GM18951 (cell line): ENCODE measurements around the gene PRKCE.

Source experiments
- POLR2A ChIP-seq: IDR thresholded peaks from 4 replicates; pipeline ENCODE4 v1.6.1; 2011; ENCODE audit warnings: mild to moderate bottlenecking; ENCODE audit not compliant: insufficient read length, insufficient read depth; ENCODE audit errors: extremely low read depth
- in situ Hi-C: fragments of 300-500 bp; cut with MboI; formaldehyde crosslinking; loops from one replicate; pipeline ENCODE4 v1.12.0; 2022; ENCODE audit warnings: low sequenced_read_pairs, mixed read lengths, inconsistent platforms; ENCODE audit not compliant: unreplicated experiment

The PRKCE gene

DNA sequence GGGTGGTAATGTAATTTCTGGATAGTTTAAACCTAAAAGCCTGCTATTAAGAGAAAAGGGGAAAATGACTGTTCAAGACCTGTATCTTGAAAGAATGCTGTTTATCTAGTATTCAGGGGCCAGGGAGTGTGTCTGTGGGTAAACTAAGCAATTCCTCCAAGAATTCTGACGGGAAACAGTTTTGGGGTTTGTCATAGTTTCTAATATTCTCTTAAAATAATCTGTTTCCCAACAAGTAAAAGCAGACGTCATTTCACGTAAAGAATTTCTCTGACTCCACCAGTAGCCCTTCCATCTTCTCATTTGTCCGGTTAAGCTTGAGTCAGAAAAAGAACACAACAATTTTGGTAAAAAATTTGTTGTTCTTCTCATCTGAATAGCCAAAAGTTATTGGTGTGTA lies 413.7 kb downstream of the PRKCE start:
- in situ Hi-C loops: no loop called here
- TF ChIP-seq POLR2A: no peak

DNA sequence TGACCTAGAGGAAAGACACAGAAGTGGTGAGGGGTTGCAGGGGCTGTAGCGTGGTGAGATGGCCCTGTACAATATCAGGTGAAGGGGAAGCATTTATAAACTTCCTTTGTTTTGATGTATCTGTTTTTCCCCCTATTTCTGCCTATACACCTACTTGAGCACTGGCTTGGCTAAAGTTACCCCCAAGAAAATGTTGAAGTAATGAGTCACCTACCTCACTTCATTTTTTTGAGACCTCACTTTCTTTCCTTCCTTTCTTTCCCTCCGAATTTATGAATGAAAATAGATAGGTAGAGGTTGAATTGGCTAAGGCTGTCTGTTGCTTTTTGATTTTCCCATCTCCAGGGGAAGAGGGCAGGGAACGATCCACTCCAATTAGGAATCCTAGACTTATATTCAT lies 414.6 kb downstream of the PRKCE start:
- TF ChIP-seq POLR2A: no peak
- in situ Hi-C loops: no loop called here

DNA sequence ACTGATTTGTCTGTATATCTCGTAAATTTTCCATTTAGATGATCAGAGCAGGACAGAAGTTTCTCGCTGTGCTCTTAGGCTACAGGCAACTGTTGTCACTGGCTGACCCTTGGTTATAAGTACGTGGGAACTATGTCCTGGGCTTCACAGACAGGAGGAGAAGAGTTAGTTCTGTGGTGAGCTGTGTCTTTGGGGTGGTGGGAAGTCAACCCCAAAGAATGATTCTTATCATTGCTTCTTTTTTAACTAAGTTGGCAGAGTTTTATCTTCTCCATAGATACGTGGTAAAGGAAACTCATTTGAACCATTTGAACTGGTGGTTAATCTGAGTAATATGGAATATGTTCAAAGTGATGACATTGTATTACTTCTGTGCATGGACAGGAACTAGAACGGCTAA lies 415.1 kb downstream of the PRKCE start:
- no peak for TF ChIP-seq POLR2A
- in situ Hi-C loops: no loop called here

DNA sequence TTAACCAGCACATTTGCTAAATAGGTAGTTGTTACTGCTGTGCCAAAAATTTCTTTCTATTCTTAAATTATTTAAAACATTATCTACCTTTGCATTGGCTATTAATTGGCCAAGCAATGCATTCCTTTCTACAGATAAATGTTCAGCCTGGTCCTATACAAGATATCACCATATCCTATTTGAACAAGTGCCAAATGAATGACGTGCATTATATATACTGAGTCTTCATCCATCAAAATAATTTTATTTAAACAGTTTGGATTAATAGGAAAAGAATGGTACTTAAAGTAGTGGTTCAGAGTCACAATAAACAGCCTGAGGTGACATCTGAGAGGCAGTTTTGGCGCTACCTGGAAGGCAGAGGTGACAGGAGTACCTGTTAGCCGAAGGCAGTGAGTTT lies 415.6 kb downstream of the PRKCE start:
- in situ Hi-C loops: no loop called here
- no peak for TF ChIP-seq POLR2A

DNA sequence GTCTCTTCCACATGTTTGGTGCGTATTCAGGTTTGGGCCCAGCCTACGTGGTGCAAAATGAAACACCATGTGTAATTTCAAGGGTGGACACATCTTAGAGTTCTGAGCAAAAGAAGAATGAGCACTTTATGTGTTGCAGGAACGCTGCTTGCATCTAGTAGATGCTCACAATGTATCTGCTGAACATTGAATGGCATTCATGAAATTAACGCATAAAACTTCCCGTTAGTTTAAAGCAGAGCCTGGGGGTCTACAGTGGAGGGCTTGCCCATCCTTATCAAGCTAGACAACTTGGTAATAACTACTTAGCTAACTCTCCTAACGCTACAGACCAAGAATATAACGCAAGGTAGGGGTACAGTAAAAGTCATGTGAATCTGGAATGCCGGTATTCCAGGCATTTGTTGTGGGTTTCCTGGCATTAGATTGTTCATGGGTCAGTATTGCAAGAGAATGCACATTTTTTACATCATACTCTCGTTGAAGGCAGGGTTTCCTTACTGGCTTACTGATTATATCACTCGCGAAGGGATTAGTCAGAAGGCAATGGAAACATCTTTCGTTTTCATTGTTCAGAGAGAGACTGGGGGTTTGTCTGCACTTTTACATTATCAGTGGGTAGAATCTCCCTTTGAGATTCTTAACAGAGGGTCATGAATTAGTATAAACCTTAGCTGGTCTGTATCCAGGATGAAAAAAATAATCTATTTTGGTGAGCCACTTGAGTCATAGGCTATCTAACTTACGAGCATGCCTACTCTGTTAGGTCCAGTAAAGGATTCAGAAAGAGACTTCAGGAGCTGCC lies 416.2 kb downstream of the PRKCE start:
- in situ Hi-C loops: no loop called here
- no peak for TF ChIP-seq POLR2A

DNA sequence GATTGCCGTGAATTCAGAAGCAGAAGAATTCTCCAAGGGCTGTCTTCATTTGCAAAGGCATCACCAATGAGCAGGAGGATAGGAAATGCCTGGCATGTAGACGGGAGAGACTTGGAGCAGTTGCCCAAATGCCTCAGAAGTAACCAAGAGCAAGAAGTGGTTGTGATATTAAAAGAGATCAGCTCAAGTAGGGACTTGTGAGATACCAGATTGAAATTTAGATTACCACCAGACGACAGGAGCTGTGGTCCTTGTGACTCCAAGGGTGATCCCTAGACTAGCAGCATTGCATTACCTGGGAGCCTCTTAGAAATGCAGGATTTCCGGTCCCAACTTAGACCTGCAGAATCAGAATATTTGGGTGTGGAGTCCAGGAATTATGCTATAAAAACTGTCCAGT lies 417.2 kb downstream of the PRKCE start:
- in situ Hi-C loops: no loop called here
- TF ChIP-seq POLR2A: no peak

DNA sequence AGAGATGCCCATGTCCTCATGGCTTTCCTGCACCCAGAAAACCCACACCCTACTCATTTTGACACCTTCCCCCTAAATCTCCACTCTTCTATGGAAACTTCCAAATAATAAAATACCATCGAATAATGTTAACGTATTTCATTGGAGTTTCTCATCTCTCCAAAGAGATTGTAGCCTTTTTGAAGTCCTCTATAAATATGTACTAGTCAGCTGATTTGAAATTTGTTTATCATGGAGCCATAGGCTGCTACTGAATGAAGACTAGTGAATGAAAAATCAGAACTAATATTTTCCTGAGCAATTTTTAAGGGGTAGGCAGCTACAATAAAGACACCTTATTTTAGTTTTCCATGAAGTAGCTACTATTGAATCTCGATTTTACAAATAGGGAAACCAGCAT lies 419.6 kb downstream of the PRKCE start:
- TF ChIP-seq POLR2A: no peak
- in situ Hi-C loops: no loop called here

DNA sequence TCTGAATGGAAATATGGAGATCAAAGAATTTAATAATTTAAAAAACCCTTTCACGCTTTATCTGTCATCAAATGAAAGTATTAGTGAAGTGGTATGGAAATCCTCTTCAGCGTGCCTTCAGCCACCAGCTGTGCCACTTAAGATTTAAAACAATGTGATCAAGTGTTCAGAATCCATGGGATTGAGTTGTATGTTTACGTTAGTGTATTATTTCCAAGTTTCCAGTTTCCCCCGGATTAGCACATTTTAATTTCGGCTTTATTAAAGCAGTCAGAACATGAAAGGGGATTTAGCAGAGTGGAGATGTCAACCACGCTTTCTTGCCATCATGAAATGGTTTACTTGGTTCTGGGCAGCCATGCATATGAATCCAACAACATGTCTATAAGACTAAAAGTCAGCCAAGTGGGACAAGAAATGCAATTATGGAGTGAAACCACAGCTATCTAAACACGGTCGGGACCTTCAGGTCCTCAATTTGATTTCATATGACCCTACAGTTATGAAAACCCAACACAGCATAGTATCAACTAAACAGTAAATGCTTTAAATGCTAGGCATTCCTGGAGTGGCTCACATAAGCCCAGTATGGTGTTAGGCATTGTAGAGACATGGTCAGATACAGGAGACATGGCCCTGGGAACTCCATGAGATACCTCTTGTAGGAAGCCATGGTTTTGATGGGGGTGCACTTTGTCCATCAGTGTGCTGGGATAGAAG lies 420.8 kb downstream of the PRKCE start:
- TF ChIP-seq POLR2A: no peak
- in situ Hi-C loops: no loop called here

DNA sequence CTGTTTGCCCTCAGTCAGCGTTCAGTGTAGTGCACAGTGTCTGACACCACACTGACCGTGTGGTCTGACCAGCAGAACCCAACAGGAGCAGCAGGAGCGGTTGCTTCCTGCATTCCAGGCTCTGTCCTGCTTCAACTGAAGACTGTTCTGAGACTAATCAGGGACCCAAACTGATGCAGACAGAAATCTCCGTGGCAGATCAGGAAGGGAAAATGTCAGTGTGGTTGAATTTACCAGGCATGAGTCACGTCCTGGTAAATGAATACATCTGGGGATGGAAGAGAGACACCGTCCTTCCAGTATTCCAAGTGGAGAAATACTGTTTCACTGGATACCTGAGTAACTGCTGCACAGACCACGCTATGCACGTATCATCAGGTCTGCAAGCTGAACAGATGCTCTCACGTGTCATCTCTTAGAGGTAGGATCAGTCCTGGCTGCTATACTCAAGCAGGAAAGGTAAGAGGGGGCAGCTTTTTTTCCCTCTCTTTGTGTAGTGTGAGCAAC lies 422.1 kb downstream of the PRKCE start:
- TF ChIP-seq POLR2A: no peak
- in situ Hi-C loops: no loop called here

DNA sequence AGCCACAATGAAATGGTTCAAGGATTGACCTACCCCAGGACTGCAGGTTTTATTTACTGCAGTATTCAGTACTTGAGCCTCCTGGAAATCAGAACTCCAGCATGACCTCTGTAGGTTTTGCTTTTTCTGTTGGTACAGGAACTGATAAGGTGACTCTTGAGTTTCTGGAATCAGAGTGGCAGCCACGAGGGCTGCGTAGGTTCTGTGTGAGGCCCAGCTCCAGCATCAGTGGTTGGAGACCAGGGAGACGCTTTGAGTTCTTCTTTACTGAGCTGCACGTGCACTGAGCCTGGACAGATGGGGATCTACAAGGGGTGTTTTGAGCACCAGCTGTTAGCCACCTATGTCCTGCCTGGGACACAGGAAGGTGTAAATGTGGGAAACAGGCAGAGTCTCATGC lies 423.0 kb downstream of the PRKCE start:
- in situ Hi-C loops: no loop called here
- no peak for TF ChIP-seq POLR2A

DNA sequence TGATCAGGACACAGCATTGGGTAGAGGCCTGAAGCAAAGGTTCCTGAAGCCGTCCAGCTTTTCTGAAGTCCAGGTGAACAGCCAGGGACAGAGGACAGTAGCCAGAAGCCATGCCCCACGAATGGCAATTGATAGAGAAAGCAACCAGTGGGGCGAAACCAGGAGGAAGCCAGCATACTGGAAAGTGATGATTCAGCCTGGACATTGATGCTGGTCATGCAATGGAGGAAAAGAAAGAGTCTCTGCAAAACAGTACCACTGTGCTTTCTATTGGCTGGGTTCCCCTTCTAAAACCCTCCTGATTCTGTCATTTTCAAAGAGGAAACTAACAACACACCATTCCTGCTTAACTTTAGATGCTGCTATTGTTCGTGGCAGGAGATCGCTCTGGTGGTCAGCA lies 424.4 kb downstream of the PRKCE start:
- no peak for TF ChIP-seq POLR2A
- in situ Hi-C loops: no loop called here

DNA sequence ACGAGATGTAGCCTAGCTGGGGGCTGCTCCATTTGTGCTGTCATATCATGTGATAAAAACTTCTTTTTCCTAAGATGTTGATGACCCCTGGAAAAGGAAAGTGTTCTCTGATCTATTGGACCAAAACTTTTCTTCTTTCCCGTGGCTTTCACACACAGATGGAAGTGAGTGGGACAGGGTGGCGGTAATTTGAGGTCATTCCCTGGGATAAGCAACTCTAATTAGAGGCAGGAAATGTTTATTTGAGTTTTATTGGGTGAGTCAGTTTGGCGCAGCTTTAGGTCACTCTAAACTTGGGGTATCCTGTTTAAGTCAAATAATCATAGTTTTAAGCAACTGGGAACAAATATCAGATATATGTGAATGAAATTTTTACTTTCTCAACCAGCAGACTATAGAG lies 424.8 kb downstream of the PRKCE start:
- TF ChIP-seq POLR2A: no peak
- in situ Hi-C loops: no loop called here

DNA sequence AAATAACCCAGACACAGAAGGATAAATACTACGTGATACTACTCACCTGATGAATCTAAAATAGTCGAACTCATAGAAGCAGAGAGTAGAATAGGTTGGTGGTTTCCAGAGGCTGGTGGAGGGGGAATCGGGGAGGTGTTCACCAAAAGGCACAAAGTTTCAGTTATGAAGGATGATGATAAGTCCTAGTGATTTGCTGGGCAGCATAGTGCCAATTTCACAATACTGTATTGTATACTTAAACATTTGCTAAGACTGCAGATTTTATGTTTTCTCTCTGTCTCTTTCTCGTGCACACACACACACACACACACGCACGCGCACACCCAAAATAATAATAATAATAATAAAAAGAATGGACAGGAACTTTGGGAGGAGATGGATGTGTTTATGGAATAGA lies 425.4 kb downstream of the PRKCE start:
- no peak for TF ChIP-seq POLR2A
- in situ Hi-C loops: no loop called here
